GM12878 (cell line): ENCODE data around the gene SOST. TPM values are rescaled to one million over a fixed set of nuclear protein-coding genes. Genes with fewer than 3 reads are reported as not detected.

ENCODE experiments used
- ATAC-seq: fragments of 200-7000 bp; cut with Tn5 transposase; 3 replicates; pipeline ENCODE4 v1.9.1; 2020; ENCODE audit warnings: mild to moderate bottlenecking, moderate library complexity
- BruUV-seq: library from RNA; stranded (reverse); fragments of 400-500 nt; replicated peaks from 2 replicates; lab custom pipeline; 2021; lab: Mats Ljungman, UMichigan
- CTCF ChIA-PET: fragments of 300-600 bp; sonication (Branson Sonifier 250); formaldehyde crosslinking; extraction: SDS; loops from one replicate; lab custom pipeline; 2021; ENCODE audit warnings: inconsistent platforms; lab: Yijun Ruan, JAX
- POLR2A ChIA-PET: fragments of 350-600 bp; formaldehyde crosslinking; extraction: SDS; loops from one replicate; lab custom pipeline; 2021; ENCODE audit warnings: inconsistent platforms; lab: Charles Lee
- RAD21 ChIA-PET: fragments of 300-600 bp; sonication (Branson Sonifier 250); formaldehyde crosslinking; loops from one replicate; lab custom pipeline; 2023; ENCODE audit warnings: antibody characterized with exemption; ENCODE audit not compliant: unreplicated experiment; lab: Charles Lee
- SMC1A ChIA-PET: fragments of 300-600 bp; sonication (Branson Sonifier 250); formaldehyde crosslinking; loops from one replicate; lab custom pipeline; 2023; ENCODE audit not compliant: unreplicated experiment, uncharacterized antibody; lab: Charles Lee
- DNase-seq: peaks from one replicate; pipeline ENCODE4 v3.0.0-alpha.2; 2011; ENCODE audit warnings: low read depth, low spot score
- FAIRE-seq: peaks from 3 replicates; lab custom pipeline; 2011; peaks lifted over from hg19 to GRCh38; lab: Jason Lieb, UNC
- H2AFZ ChIP-seq: 2 replicates; pipeline ENCODE4 v1.6.0; 2011; ENCODE audit warnings: low read depth, low read length, control low read depth; ENCODE audit not compliant: control insufficient read depth
- H3K27ac ChIP-seq: 2 replicates; pipeline ENCODE4 v1.5.1; 2011; ENCODE audit warnings: control low read depth; ENCODE audit not compliant: control insufficient read depth, insufficient read depth
- H3K27me3 ChIP-seq, 2 experiments: replicated peaks in 1 of 2; 2 replicates each; pipeline versions ENCODE4 v1.6.0 to v1.6.1; 2011; ENCODE audit warnings: low read length in 1 of 2; ENCODE audit not compliant: control insufficient read depth in 2 of 2, insufficient read depth in 2 of 2
- H3K36me3 ChIP-seq, 2 experiments: 2 replicates each; pipeline ENCODE4 v1.5.1; 2011; ENCODE audit warnings: low read length in 1 of 2; ENCODE audit not compliant: control insufficient read depth in 2 of 2, insufficient read depth in 2 of 2
- H3K4me1 ChIP-seq: 2 replicates; pipeline ENCODE4 v1.6.1; 2011; ENCODE audit warnings: mild to moderate bottlenecking, low read length, moderate library complexity, mixed read lengths; ENCODE audit not compliant: control insufficient read depth, insufficient read depth
- H3K4me2 ChIP-seq: 2 replicates; pipeline ENCODE4 v1.6.0; 2011; ENCODE audit warnings: control low read depth; ENCODE audit not compliant: control insufficient read depth, insufficient read depth
- H3K4me3 ChIP-seq: fragments of 200-600 bp; sonication (generic); 2 replicates; pipeline ENCODE4 v1.5.1; 2016
- H3K79me2 ChIP-seq: 2 replicates; pipeline ENCODE4 v1.6.0; 2011; ENCODE audit warnings: low read length; ENCODE audit not compliant: control insufficient read depth, insufficient read depth
- H3K9ac ChIP-seq: 2 replicates; pipeline ENCODE4 v1.8.0; 2011; ENCODE audit warnings: low read length, control low read depth, mixed read lengths; ENCODE audit not compliant: control insufficient read depth, insufficient read depth
- H3K9me3 ChIP-seq: replicated peaks from 3 replicates; pipeline ENCODE4 v1.5.1; 2011; ENCODE audit warnings: mild to moderate bottlenecking, low read length; ENCODE audit not compliant: control insufficient read depth, insufficient read depth
- H4K20me1 ChIP-seq: 2 replicates; pipeline ENCODE4 v1.6.0; 2011; ENCODE audit not compliant: control insufficient read depth, insufficient read depth
- EED ChIP-seq: sonication (generic); IDR thresholded peaks from 2 replicates; pipeline ENCODE4 v1.6.1; 2016; ENCODE audit warnings: antibody characterized with exemption, low read depth
- EGR1 ChIP-seq, 2 experiments: IDR thresholded peaks; 1 replicate in 1 of 2; 2 replicates in 1 of 2; pipeline ENCODE4 v1.6.1; 2011 to 2012; ENCODE audit warnings: low read depth in 2 of 2, low read length in 2 of 2, borderline replicate concordance in 1 of 2, mild to moderate bottlenecking in 1 of 2, moderate library complexity in 1 of 2
- FOXK2 ChIP-seq: fragments of 450-650 bp; IDR thresholded peaks from 2 replicates; pipeline ENCODE4 v1.6.1; 2017; ENCODE audit warnings: mild to moderate bottlenecking, moderate library complexity
- HDAC2 ChIP-seq: fragments of 200-600 bp; sonication (generic); IDR thresholded peaks from 2 replicates; pipeline ENCODE4 v1.6.1; 2017
- JUNB ChIP-seq: IDR thresholded peaks from 2 replicates; pipeline ENCODE4 v1.6.1; 2016; ENCODE audit warnings: antibody characterized with exemption, mild to moderate bottlenecking
- MXI1 ChIP-seq: fragments of 150-350 bp; IDR thresholded peaks from 2 replicates; pipeline ENCODE4 v1.6.1; 2011; ENCODE audit warnings: low read depth, mild to moderate bottlenecking, inconsistent platforms, low read length, improper control_type of control experiment
- SP1 ChIP-seq: IDR thresholded peaks from one replicate; pipeline ENCODE4 v1.6.1; 2011; ENCODE audit warnings: low read depth, low read length
- STAT3 ChIP-seq: IDR thresholded peaks from 2 replicates; pipeline ENCODE4 v1.6.1; 2011; ENCODE audit warnings: low read depth, low read length, improper control_type of control experiment
- ZBED1 ChIP-seq: IDR thresholded peaks from 2 replicates; pipeline ENCODE4 v1.6.1; 2016; ENCODE audit warnings: borderline replicate concordance
- ZNF384 ChIP-seq: IDR thresholded peaks from 2 replicates; pipeline ENCODE4 v1.6.1; 2012; ENCODE audit warnings: low read depth, mild to moderate bottlenecking, low read length, improper control_type of control experiment, borderline replicate concordance
- WGBS: methylation state at CpG from one replicate; pipeline ENCODE4 v1.1.6; 2016; ENCODE audit warnings: low lambda C conversion rate; ENCODE audit not compliant: insufficient replicate concordance, insufficient coverage; ENCODE audit errors: missing lambda C conversion rate; 5-methylcytosine and 5-hydroxymethylcytosine counted together
- in situ Hi-C: fragments of 300-500 bp; cut with MboI; formaldehyde crosslinking; loops from 9 replicates; pipeline ENCODE4 v1.14.3; 2018; ENCODE audit warnings: mixed read lengths
- intact Hi-C: fragments of 100-400 bp; cut with micrococcal nuclease; formaldehyde crosslinking; loops from one replicate; pipeline ENCODE4 v1.14.2; 2022; ENCODE audit not compliant: unreplicated experiment
- polyA plus RNA-seq, 11 experiments: library from polyadenylated mRNA; depleted of rRNA in 4 of 11; unstranded in 6 of 11; stranded (reverse) in 5 of 11; fragments of >200 nt; fragmentation: Nextera tagmentation in 4 of 11; fragmentation: Illumina TruSeq in 1 of 11; extraction: Ambion mirVana in 4 of 11; extraction: Trizol in 1 of 11; gene quantifications; 1 replicate in 1 of 11; 2 replicates in 10 of 11; pipeline versions ENCODE4 v1.2.1 to v1.2.3, GENCODE V29; 2011 to 2016; ENCODE audit warnings: inconsistent platforms in 2 of 11, missing spikeins in 2 of 11, low read depth in 1 of 11
- total RNA-seq, 4 experiments: library from RNA; depleted of rRNA in 3 of 4; stranded (reverse); fragments of >200 nt in 3 of 4; fragmentation: Illumina TruSeq in 1 of 4; extraction: Trizol in 1 of 4; gene quantifications; 2 replicates each; pipeline versions ENCODE4 v1.2.1 to v1.2.3, GENCODE V29; 2013 to 2021
- TF ChIP-seq, protein P1 (sequence below): fragments of 450-650 bp; IDR thresholded peaks from 2 replicates; pipeline ENCODE4 v1.6.1; 2017; ENCODE audit warnings: low read depth, mild to moderate bottlenecking, moderate library complexity
- TF ChIP-seq, protein P2 (sequence below): IDR thresholded peaks from 2 replicates; pipeline ENCODE4 v1.6.1; 2012; ENCODE audit warnings: low read length, inconsistent platforms

Gene SOST
- total and polyA plus RNA-seq, 10 of the 15 experiments (the other 5 are each of a cell fraction or from before 2014, with no cell fraction given): not detected

DNA sequence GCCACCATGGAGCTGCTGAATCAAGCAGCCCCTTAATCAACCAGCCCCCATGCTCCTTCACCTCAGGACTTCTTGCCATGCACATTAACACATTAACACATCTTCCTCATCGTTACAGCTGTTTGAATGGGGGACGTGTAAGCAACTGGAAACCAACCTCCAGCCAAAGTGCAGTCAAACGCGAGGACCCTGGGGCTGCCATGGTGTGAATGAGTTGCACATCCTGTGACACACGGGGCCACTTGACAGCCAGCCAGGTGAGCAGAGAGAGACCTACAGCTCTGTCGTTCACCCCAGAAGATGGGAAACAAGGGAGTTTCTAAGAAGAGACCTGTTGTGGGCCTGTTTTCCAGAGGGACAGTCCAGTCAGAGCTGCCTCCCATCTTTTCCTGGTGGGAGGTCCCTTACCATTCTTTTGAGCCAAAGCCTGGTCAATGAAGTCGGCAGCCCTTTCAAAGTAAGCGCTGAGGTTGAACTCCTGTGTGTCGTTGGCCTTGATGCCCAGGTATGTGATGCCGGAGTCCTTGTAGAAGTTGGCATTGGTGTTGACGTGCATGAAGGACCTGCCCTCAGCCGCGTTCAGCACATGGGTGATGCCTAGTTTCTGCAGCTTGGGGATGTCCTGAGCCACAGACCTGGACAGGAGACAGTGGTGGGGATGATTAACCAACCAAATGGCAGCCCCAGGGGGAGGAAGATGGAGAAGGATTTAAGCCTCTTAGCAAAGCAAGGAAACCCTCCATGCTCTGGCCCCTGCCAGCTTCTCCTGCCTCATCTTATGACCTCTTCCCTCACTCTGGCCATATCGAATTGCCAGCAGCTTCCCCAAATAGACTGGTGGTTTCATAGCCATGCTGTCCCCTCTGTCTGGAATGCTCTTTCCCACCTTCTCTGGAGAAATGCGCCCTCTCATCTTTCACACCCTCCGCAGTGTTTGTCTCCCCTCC, 16.0 kb upstream of the SOST start:
- no peak overlapping the region for H3K9ac ChIP-seq
- no peak for FAIRE-seq
- BruUV-seq: no TSS peak
- intact Hi-C loops (loop anchor here (5.0 kb wide), 1 partner anchor 257 kb away; no protein-coding TSS in a partner anchor), in situ Hi-C loops (no loop called here)
- H3K4me3 ChIP-seq: no peak overlapping the region
- peaks cover 2 to 3% of the 10 kb centered on the region in 2 experiments; a peak in 2 of 4 replicates for H3K27me3 ChIP-seq
- no peaks in the 10 kb centered on the region for H4K20me1 ChIP-seq
- no peak for DNase-seq
- RAD21 ChIA-PET: interaction anchor here (1.0 kb wide), 1 partner anchor 8 kb away, joined by 3 read pairs; no protein-coding TSS in a partner anchor
- no peaks in the 10 kb centered on the region for H3K9me3 ChIP-seq
- WGBS: 96% methylated on average over 16 of the region's 16 CpGs
- H3K4me2 ChIP-seq: no peak overlapping the region
- POLR2A ChIA-PET: no interaction called here
- no peak overlapping the region for H2AFZ ChIP-seq
- no peaks in the 10 kb centered on the region; the same call in 1 of the 2 replicates for H3K79me2 ChIP-seq
- ATAC-seq: no peak
- H3K36me3 ChIP-seq: no peaks in the 10 kb centered on the region
- H3K4me1 ChIP-seq: no peaks in the 10 kb centered on the region
- SMC1A ChIA-PET: interaction anchor here (0.6 kb wide), 1 partner anchor 13 kb away, joined by 3 read pairs; no protein-coding TSS in a partner anchor
- CTCF ChIA-PET: no interaction called here
- TF ChIP-seq ZBED1 (no peak), SP1 (no peak), ZNF384 (no peak), HDAC2 (no peak), MXI1 (no peak), STAT3 (no peak), FOXK2 (no peak), JUNB (no peak), EED (no peak), EGR1 (IDR thresholded peaks at IDR 0.05; ENCODE audit: borderline replicate concordance in 1 of 2, low read depth in 2 of 2, low read length in 2 of 2) (no peak)
- TF ChIP-seq, protein P1, sequence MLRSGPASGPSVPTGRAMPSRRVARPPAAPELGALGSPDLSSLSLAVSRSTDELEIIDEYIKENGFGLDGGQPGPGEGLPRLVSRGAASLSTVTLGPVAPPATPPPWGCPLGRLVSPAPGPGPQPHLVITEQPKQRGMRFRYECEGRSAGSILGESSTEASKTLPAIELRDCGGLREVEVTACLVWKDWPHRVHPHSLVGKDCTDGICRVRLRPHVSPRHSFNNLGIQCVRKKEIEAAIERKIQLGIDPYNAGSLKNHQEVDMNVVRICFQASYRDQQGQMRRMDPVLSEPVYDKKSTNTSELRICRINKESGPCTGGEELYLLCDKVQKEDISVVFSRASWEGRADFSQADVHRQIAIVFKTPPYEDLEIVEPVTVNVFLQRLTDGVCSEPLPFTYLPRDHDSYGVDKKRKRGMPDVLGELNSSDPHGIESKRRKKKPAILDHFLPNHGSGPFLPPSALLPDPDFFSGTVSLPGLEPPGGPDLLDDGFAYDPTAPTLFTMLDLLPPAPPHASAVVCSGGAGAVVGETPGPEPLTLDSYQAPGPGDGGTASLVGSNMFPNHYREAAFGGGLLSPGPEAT: no peak
- TF ChIP-seq, protein P2, sequence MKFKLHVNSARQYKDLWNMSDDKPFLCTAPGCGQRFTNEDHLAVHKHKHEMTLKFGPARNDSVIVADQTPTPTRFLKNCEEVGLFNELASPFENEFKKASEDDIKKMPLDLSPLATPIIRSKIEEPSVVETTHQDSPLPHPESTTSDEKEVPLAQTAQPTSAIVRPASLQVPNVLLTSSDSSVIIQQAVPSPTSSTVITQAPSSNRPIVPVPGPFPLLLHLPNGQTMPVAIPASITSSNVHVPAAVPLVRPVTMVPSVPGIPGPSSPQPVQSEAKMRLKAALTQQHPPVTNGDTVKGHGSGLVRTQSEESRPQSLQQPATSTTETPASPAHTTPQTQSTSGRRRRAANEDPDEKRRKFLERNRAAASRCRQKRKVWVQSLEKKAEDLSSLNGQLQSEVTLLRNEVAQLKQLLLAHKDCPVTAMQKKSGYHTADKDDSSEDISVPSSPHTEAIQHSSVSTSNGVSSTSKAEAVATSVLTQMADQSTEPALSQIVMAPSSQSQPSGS: no peak
- no peak overlapping the region for H3K27ac ChIP-seq
